ENCODE data around the gene GABRD. TPM values are rescaled to one million over a fixed set of nuclear protein-coding genes. Genes with fewer than 3 reads are reported as not detected.

GABRD gene, protein sequence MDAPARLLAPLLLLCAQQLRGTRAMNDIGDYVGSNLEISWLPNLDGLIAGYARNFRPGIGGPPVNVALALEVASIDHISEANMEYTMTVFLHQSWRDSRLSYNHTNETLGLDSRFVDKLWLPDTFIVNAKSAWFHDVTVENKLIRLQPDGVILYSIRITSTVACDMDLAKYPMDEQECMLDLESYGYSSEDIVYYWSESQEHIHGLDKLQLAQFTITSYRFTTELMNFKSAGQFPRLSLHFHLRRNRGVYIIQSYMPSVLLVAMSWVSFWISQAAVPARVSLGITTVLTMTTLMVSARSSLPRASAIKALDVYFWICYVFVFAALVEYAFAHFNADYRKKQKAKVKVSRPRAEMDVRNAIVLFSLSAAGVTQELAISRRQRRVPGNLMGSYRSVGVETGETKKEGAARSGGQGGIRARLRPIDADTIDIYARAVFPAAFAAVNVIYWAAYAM
- not detected for total RNA-seq

DNA sequence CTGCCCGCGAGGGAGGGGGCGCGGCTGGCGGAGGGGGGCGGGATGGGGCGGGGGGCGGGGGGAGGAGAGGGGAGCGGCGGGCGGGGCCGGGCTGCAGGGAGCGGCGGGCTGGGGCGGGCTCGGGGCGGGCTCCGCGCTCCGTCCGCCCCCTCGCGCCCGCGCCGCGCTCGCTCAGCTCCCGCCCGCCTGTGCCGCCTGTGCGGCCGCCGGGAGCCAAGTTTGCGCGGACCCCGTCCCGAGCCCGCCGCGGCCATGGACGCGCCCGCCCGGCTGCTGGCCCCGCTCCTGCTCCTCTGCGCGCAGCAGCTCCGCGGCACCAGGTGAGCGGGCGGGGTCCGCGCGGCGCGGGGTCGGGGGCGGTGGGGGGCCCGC lies at the start of gene GABRD:
GABRD (plus strand) TSS at position 174 of the 372 bp plus-strand sequence; CDS start at position 253, 79 bp downstream.
- no peak for DNase-seq (ENCODE audit: extremely low spot score in 2 of 2)
- TF ChIP-seq POLR2AphosphoS5 (IDR thresholded peaks at IDR 0.05; ENCODE audit: insufficient read depth in 1 of 2, low read depth in 1 of 2): no peak
- TF ChIP-seq, protein P1, sequence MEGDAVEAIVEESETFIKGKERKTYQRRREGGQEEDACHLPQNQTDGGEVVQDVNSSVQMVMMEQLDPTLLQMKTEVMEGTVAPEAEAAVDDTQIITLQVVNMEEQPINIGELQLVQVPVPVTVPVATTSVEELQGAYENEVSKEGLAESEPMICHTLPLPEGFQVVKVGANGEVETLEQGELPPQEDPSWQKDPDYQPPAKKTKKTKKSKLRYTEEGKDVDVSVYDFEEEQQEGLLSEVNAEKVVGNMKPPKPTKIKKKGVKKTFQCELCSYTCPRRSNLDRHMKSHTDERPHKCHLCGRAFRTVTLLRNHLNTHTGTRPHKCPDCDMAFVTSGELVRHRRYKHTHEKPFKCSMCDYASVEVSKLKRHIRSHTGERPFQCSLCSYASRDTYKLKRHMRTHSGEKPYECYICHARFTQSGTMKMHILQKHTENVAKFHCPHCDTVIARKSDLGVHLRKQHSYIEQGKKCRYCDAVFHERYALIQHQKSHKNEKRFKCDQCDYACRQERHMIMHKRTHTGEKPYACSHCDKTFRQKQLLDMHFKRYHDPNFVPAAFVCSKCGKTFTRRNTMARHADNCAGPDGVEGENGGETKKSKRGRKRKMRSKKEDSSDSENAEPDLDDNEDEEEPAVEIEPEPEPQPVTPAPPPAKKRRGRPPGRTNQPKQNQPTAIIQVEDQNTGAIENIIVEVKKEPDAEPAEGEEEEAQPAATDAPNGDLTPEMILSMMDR (IDR thresholded peaks at IDR 0.05): no peak
- no peak for TF ChIP-seq POLR2A (IDR thresholded peaks at IDR 0.05)
- Histone ChIP-seq H3K27ac (no peak within 1 kb of the TSS), H3K4me1 (peaks cover 7% of the 10 kb centered on the region), H3K36me3 (no peaks in the 10 kb centered on the region), H3K9me3 (no peaks in the 10 kb centered on the region), H3K4me3 (peak within 1 kb of the TSS; percentile 20 to 45), H3K27me3 (peaks cover 4% of the 10 kb centered on the region)
- intact Hi-C loops (cut with DNase I): no loop called here

DNA sequence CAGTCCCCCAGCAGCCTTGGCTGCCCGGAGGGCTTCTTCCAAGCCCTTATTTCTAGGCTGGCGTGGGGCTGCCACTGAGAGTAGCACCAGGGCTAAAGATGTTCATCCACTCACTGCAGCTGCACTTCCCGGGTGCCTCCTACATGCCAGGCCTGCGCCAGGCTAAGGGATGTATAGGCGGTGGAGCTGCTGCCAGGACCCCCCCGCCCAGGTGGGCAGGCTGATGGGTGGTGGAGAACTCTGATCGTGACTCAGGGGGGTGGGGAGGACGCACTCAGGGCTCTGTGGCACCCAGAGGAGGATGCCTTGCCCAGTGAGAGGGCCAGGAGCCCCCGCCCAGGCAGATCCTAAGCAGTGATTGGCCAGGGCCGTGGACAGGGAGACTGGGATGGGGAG lies 49.6 kb upstream of the GABRD start:
- intact Hi-C loops (cut with DNase I): no loop called here
- Histone ChIP-seq H3K4me3 (no peak overlapping the region), H3K4me1 (no peaks in the 10 kb centered on the region), H3K27me3 (no peaks in the 10 kb centered on the region), H3K9me3 (no peaks in the 10 kb centered on the region), H3K27ac (no peak overlapping the region), H3K36me3 (no peaks in the 10 kb centered on the region)
- TF ChIP-seq, protein P1 (IDR thresholded peaks at IDR 0.05): no peak
- TF ChIP-seq POLR2A (IDR thresholded peaks at IDR 0.05): no peak
- no peak for TF ChIP-seq POLR2AphosphoS5 (IDR thresholded peaks at IDR 0.05; ENCODE audit: insufficient read depth in 1 of 2, low read depth in 1 of 2)
- no peak for DNase-seq (ENCODE audit: extremely low spot score in 2 of 2)

DNA sequence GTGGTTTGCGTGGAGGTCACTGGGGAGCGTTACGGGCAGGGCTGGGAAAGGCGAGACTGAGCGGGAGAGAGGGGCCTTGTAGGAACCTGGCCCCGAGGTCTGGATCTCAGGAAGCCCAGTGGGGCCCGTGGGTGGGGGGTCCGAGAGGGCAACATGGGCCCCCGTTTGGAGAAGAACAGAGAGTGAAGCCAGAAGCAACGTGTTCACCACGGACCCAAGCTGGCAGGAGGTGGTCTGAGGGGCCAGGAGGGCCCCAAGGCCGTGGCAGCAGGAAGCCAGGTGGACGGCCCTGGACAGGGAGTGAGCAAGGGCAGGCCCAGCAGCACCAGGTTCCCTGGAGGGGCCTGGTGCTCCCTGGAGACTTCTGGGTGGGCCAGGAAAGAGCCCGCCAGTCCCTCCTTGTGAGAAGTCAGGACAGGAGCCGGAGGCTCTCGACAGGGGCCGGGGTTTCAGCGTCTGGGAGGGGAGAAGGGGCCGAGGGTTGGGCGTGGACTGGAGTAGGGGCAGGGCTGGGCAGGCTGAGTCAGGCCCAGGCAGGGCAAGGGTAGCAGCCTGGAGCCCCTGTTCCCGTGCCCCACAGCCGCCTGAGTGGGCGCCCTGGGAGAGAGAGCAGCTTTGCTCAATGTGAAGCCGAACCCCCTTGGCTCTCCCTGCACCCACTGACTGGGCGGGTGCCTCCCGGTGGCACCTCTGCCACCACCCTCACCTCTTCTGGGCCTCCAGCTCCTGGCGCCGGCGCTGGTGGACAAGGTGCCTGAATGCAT lies 49.0 kb upstream of the GABRD start:
- no peaks in the 10 kb centered on the region for H3K36me3 ChIP-seq
- intact Hi-C loops (cut with DNase I): no loop called here
- H3K27ac ChIP-seq: no peak overlapping the region
- H3K4me1 ChIP-seq: no peaks in the 10 kb centered on the region
- H3K9me3 ChIP-seq: no peaks in the 10 kb centered on the region
- no peak for DNase-seq (ENCODE audit: extremely low spot score in 2 of 2)
- no peak overlapping the region for H3K4me3 ChIP-seq
- TF ChIP-seq, protein P1 (IDR thresholded peaks at IDR 0.05): no peak
- TF ChIP-seq POLR2A (IDR thresholded peaks at IDR 0.05): no peak
- no peak for TF ChIP-seq POLR2AphosphoS5 (IDR thresholded peaks at IDR 0.05; ENCODE audit: insufficient read depth in 1 of 2, low read depth in 1 of 2)
- H3K27me3 ChIP-seq: no peaks in the 10 kb centered on the region

DNA sequence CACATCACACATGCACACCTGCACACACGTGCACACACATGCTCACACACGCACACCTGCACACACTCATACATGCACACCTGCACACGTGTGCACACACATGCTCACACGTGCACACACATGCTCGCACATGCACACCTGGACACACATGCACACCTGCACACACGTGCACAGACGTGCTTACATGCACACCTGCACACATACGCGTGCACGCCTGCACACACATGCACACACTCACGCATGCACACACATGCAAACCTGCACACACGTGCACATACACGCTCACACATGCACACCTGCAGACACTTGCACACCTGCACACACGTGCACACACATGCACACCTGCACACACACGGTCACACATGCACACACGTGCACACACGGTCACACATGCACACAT lies 48.1 kb upstream of the GABRD start:
- Histone ChIP-seq H3K36me3 (no peaks in the 10 kb centered on the region), H3K27ac (no peak overlapping the region), H3K4me1 (no peaks in the 10 kb centered on the region), H3K4me3 (no peak overlapping the region), H3K27me3 (no peaks in the 10 kb centered on the region), H3K9me3 (no peaks in the 10 kb centered on the region)
- DNase-seq (ENCODE audit: extremely low spot score in 2 of 2): no peak
- TF ChIP-seq, protein P1 (IDR thresholded peaks at IDR 0.05): no peak
- TF ChIP-seq POLR2AphosphoS5 (IDR thresholded peaks at IDR 0.05; ENCODE audit: insufficient read depth in 1 of 2, low read depth in 1 of 2) (no peak), POLR2A (IDR thresholded peaks at IDR 0.05) (no peak)
- intact Hi-C loops (cut with DNase I): no loop called here

All from vagina (tissue), 2 donors.